ENCODE results near the gene ZC3HAV1.

- TF ChIP-seq CTCF (IDR thresholded peaks at IDR 0.05; ENCODE audit: insufficient read depth, low read length) (no peak), POLR2AphosphoS5 (IDR thresholded peaks at IDR 0.05; ENCODE audit: low read depth) (no peak)
These were observed 477 bp upstream of the ZC3HAV1 start for GRCh38 chr7:139109983-139110411.

Measured in HL-60 (cell line).